ENCODE measurements around the gene CSTF2T. TPM values are rescaled to one million over a fixed set of nuclear protein-coding genes. Genes with fewer than 3 reads are reported as not detected.

CSTF2T gene
- total and polyA plus RNA-seq, 12 donors: 9.1 to 44.7 (median 30.8) TPM

GRCh38 chr10:51683031-51683691 is 16.2 kb downstream of the CSTF2T start:
- peak overlapping the region in 3 of 5 donors; percentile 18 to 65 (median 50) for H3K27ac ChIP-seq

GRCh38 chr10:51679841-51680240 is 19.6 kb downstream of the CSTF2T start:
- H3K4me3 ChIP-seq: no peak overlapping the region
- H3K4me1 ChIP-seq (replicated peaks in 1 of 2): peaks cover 10 to 24% of the 10 kb centered on the region in 2 donors
- TF ChIP-seq, protein P1, sequence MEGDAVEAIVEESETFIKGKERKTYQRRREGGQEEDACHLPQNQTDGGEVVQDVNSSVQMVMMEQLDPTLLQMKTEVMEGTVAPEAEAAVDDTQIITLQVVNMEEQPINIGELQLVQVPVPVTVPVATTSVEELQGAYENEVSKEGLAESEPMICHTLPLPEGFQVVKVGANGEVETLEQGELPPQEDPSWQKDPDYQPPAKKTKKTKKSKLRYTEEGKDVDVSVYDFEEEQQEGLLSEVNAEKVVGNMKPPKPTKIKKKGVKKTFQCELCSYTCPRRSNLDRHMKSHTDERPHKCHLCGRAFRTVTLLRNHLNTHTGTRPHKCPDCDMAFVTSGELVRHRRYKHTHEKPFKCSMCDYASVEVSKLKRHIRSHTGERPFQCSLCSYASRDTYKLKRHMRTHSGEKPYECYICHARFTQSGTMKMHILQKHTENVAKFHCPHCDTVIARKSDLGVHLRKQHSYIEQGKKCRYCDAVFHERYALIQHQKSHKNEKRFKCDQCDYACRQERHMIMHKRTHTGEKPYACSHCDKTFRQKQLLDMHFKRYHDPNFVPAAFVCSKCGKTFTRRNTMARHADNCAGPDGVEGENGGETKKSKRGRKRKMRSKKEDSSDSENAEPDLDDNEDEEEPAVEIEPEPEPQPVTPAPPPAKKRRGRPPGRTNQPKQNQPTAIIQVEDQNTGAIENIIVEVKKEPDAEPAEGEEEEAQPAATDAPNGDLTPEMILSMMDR (IDR thresholded peaks at IDR 0.05): no peak
- no peak for TF ChIP-seq POLR2A (IDR thresholded peaks at IDR 0.05)
- WGBS, 4 donors: 82 to 89% (median 85%) methylated on average over 6 of the region's 6 CpGs
- no peak overlapping the region for H3K27ac ChIP-seq
- H3K27me3 ChIP-seq: no peaks in the 10 kb centered on the region
- no peaks in the 10 kb centered on the region for H3K36me3 ChIP-seq (replicated peaks in 1 of 2)
- H3K9me3 ChIP-seq (replicated peaks in 1 of 3): no peaks in the 10 kb centered on the region
- intact Hi-C loops (cut with DNase I): no loop called here
- DNase-seq: no peak

More at GRCh38 chr10:51683031-51683691, 16.2 kb downstream of the CSTF2T start:
- DNase-seq: peak; percentile 38 to 77 (median 60)
- Histone ChIP-seq H3K4me1 (replicated peaks in 1 of 2) (peaks cover 10 to 23% of the 10 kb centered on the region in 2 donors), H3K9me3 (replicated peaks in 1 of 3) (no peaks in the 10 kb centered on the region), H3K36me3 (replicated peaks in 1 of 2) (no peaks in the 10 kb centered on the region), H3K27me3 (no peaks in the 10 kb centered on the region), H3K4me3 (no peak overlapping the region)
- intact Hi-C loops (cut with DNase I): no loop called here
- 47 to 58% (median 53%) methylated on average over 4 of the region's 4 CpGs for WGBS, 4 donors
- TF ChIP-seq, protein P1 (IDR thresholded peaks at IDR 0.05): no peak
- TF ChIP-seq POLR2A (IDR thresholded peaks at IDR 0.05): no peak

GRCh38 chr10:51675088-51675487 is 24.3 kb downstream of the CSTF2T start:
- Histone ChIP-seq H3K4me1 (replicated peaks in 1 of 2) (peaks cover 0 to 10% of the 10 kb centered on the region in 2 donors), H3K36me3 (replicated peaks in 1 of 2) (no peaks in the 10 kb centered on the region), H3K27me3 (no peaks in the 10 kb centered on the region), H3K4me3 (no peak overlapping the region), H3K27ac (no peak overlapping the region), H3K9me3 (replicated peaks in 1 of 3) (no peaks in the 10 kb centered on the region)
- TF ChIP-seq, protein P1 (IDR thresholded peaks at IDR 0.05): no peak
- no peak for TF ChIP-seq POLR2A (IDR thresholded peaks at IDR 0.05)
- intact Hi-C loops (cut with DNase I): no loop called here
- no peak for DNase-seq

DNA sequence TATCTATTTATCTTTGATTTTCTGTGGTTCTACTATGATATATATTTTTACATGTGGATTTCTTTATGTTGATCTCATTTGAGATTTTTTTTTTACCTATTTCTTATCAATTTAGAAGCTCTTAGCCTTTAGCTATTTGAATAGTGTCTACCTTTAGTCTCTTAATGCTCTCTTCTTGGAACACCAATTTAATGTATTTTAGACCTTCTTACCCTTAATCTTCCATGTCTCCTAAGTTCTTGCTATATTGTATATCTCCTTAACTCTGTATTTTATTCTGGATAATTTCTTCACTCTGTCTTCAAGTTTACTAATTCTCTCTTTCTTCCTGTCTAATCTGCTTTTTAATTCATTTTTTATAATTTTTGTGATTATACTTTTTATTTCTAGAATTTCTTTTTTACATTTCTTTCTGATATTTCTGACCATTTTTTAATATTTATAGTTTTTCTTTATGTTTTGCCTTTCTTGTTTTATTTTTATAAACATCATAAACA is 27.3 kb downstream of the CSTF2T start:
- intact Hi-C loops (cut with DNase I): no loop called here
- H3K27me3 ChIP-seq: no peaks in the 10 kb centered on the region
- H3K4me3 ChIP-seq: no peak overlapping the region
- no peaks in the 10 kb centered on the region for H3K9me3 ChIP-seq (replicated peaks in 1 of 3)
- no peak for DNase-seq
- H3K36me3 ChIP-seq (replicated peaks in 1 of 2): no peaks in the 10 kb centered on the region
- TF ChIP-seq POLR2A (IDR thresholded peaks at IDR 0.05): no peak
- TF ChIP-seq, protein P1 (IDR thresholded peaks at IDR 0.05): no peak
- peaks cover 7 to 25% of the 10 kb centered on the region in 2 donors for H3K4me1 ChIP-seq (replicated peaks in 1 of 2)
- no peak overlapping the region for H3K27ac ChIP-seq

Measured in adrenal gland (tissue), 12 donors.